Neural cell (in vitro differentiated cells): ENCODE measurements around the gene SLC26A5. TPM values are rescaled to one million over a fixed set of nuclear protein-coding genes. Genes with fewer than 3 reads are reported as not detected.
A peak's percentile ranks its signal among the peaks of the same experiment; 100 is the strongest.

Experiments
- H2AFZ ChIP-seq: fragments of 200-600, 300-800 bp; sonication (generic), shearing (Covaris generic); 2 replicates; pipeline ENCODE4 v1.6.0; 2014; ENCODE audit warnings: low read depth, mild to moderate bottlenecking, antibody characterized with exemption, low read length, moderate library complexity
- H3F3A ChIP-seq: fragments of 200-600 bp; shearing (Covaris generic); 2 replicates; pipeline ENCODE4 v1.6.1; 2016; ENCODE audit warnings: mild to moderate bottlenecking, moderate library complexity, mixed read lengths, antibody characterized with exemption, low read length; ENCODE audit not compliant: insufficient read depth, poor library complexity, severe bottlenecking
- H3K27ac ChIP-seq: fragments of 200-600, 300-800 bp; sonication (generic), shearing (Covaris generic); 2 replicates; pipeline ENCODE4 v1.5.1; 2014; ENCODE audit warnings: mild to moderate bottlenecking, low read length, moderate library complexity
- H3K27me3 ChIP-seq: fragments of 300-800, 200-600 bp; sonication (generic), shearing (Covaris generic); 2 replicates; pipeline ENCODE4 v1.6.0; 2014; ENCODE audit warnings: mild to moderate bottlenecking, low read depth, low read length, moderate library complexity; ENCODE audit not compliant: insufficient read depth
- H3K36me3 ChIP-seq: fragments of 300-800, 200-600 bp; sonication (generic), shearing (Covaris generic); 2 replicates; pipeline ENCODE4 v1.5.1; 2014; ENCODE audit warnings: mild to moderate bottlenecking, antibody characterized with exemption, low read length, moderate library complexity; ENCODE audit not compliant: insufficient read depth
- H3K4me2 ChIP-seq: fragments of 300-800, 200-600 bp; sonication (generic), shearing (Covaris generic); 2 replicates; pipeline ENCODE4 v1.6.0; 2014; ENCODE audit warnings: mild to moderate bottlenecking, low read length
- H3K4me3 ChIP-seq: fragments of 300-800, 200-600 bp; sonication (generic), shearing (Covaris generic); 2 replicates; pipeline ENCODE4 v1.5.1; 2014; ENCODE audit warnings: mild to moderate bottlenecking, low read length, moderate library complexity
- H3K79me2 ChIP-seq: fragments of 200-600 bp; shearing (Covaris generic); replicated peaks from 2 replicates; pipeline ENCODE4 v1.6.0; 2014; ENCODE audit warnings: mild to moderate bottlenecking, low read length, moderate library complexity; ENCODE audit not compliant: insufficient read depth
- H3K9ac ChIP-seq: fragments of 300-800, 200-600 bp; sonication (generic), shearing (Covaris generic); 2 replicates; pipeline ENCODE4 v1.6.1; 2016; ENCODE audit warnings: mild to moderate bottlenecking, low read length, mixed read lengths
- H3K9me2 ChIP-seq: fragments of 200-600 bp; shearing (Covaris generic); 2 replicates; pipeline ENCODE4 v1.6.1; 2016; ENCODE audit warnings: mild to moderate bottlenecking, low read length, mixed read lengths; ENCODE audit not compliant: insufficient read depth
- H3K9me3 ChIP-seq: fragments of 200-600, 300-800 bp; sonication (generic), shearing (Covaris generic); 2 replicates; pipeline ENCODE4 v1.6.1; 2016; ENCODE audit warnings: mild to moderate bottlenecking, mixed run types, low read length, moderate library complexity, mixed read lengths
- H4K20me1 ChIP-seq: fragments of 200-600 bp; shearing (Covaris generic); 2 replicates; pipeline ENCODE4 v1.6.1; 2016; ENCODE audit warnings: mild to moderate bottlenecking, mixed run types; ENCODE audit not compliant: insufficient read depth
- EP300 ChIP-seq: fragments of 450-650 bp; conservative IDR thresholded peaks from 2 replicates; pipeline ENCODE4 v1.6.1; 2014; ENCODE audit warnings: antibody characterized with exemption, mild to moderate bottlenecking, moderate library complexity; ENCODE audit not compliant: poor library complexity, severe bottlenecking
- EZH2 ChIP-seq: fragments of 200-600, 300-800 bp; shearing (Covaris generic), sonication (generic); IDR thresholded peaks from 2 replicates; pipeline ENCODE4 v1.6.1; 2014; ENCODE audit warnings: antibody characterized with exemption, low read length, borderline replicate concordance, mild to moderate bottlenecking; ENCODE audit not compliant: insufficient read depth, poor library complexity, severe bottlenecking
- MXI1 ChIP-seq: fragments of 450-650 bp; conservative IDR thresholded peaks from 2 replicates; pipeline ENCODE4 v1.6.1; 2014; ENCODE audit warnings: antibody characterized with exemption, mild to moderate bottlenecking; ENCODE audit not compliant: poor library complexity, severe bottlenecking
- POLR2AphosphoS5 ChIP-seq: IDR thresholded peaks from 2 replicates; pipeline ENCODE4 v1.6.1; 2012
- RAD21 ChIP-seq: fragments of 450-650 bp; conservative IDR thresholded peaks from 2 replicates; pipeline ENCODE4 v1.6.1; 2014; ENCODE audit warnings: antibody characterized with exemption, mild to moderate bottlenecking, moderate library complexity
- SMC3 ChIP-seq: fragments of 450-650 bp; conservative IDR thresholded peaks from 2 replicates; pipeline ENCODE4 v1.6.1; 2014; ENCODE audit warnings: antibody characterized with exemption, mild to moderate bottlenecking, moderate library complexity; ENCODE audit not compliant: poor library complexity
- TAF1 ChIP-seq: IDR thresholded peaks from 2 replicates; pipeline ENCODE4 v1.6.1; 2012; ENCODE audit warnings: low read depth
- polyA plus RNA-seq: library from polyadenylated mRNA; depleted of rRNA; stranded (reverse); fragments of >200 nt; gene quantifications from 2 replicates; pipeline ENCODE4 v1.2.3, GENCODE V29; 2014
- TF ChIP-seq, protein P1 (sequence below): fragments of 450-650 bp; IDR thresholded peaks from 2 replicates; pipeline ENCODE4 v1.5.1; 2014; ENCODE audit warnings: antibody characterized with exemption, mild to moderate bottlenecking, moderate library complexity; ENCODE audit not compliant: poor library complexity, severe bottlenecking
- TF ChIP-seq, protein P2 (sequence below): IDR thresholded peaks from 2 replicates; pipeline ENCODE4 v1.6.1; 2012; ENCODE audit warnings: borderline replicate concordance

The SLC26A5 gene
- polyA plus RNA-seq, 1 donor from 2014 or later, result not detected

DNA sequence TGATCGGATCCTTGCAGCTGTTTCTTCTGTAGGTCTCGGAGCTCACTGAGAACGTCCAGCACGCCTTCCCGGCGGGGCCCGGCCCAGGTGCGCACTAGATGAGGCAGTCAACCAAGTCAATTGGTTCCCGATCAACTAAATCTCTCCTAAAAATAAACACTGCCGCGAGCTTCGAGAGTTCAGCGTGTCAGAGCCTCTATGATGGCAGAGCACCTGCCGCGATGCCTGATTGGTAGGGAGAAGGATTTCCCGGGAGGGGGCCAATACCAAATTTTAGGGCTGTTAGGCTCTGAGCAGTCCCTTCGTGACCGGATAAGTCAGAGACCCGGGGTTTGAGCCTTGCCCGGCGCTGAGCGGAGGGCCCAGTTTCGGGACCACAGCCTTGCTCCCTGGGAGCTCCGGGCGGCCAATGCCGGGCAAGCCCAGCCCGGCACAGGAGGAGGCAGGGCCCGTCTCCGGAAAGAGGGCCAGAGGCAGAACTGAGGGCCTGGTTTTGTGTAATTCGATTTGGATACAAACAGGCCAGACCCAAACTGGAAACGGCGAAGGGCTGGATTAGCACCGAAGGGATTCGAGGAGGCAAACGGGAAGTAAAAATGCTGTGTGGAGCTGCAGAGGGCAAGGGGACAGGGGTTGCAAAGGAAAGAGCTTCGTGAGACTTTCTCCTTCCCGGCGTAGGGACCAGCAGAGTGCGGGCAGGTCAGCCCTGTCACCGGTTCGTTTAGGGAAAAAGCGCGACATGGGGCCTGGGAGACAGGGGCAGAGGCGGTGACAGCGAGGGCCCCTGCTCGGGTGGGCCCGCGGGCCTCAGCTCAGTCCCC lies 569 bp downstream of the SLC26A5 start:
- no peaks in the 10 kb centered on the region for H3K9me2 ChIP-seq
- no peak overlapping the region for H2AFZ ChIP-seq
- no peaks in the 10 kb centered on the region for H3F3A ChIP-seq
- H3K4me3 ChIP-seq, result peak overlapping the region; percentile 54
- no peaks in the 10 kb centered on the region for H3K9me3 ChIP-seq
- no peaks in the 10 kb centered on the region for H3K36me3 ChIP-seq
- H3K4me2 ChIP-seq, result no peak overlapping the region
- no peaks in the 10 kb centered on the region for H3K79me2 ChIP-seq
- H4K20me1 ChIP-seq, result no peaks in the 10 kb centered on the region
- H3K9ac ChIP-seq, result no peak overlapping the region
- H3K27ac ChIP-seq, result no peak overlapping the region
- peaks cover 54% of the 10 kb centered on the region for H3K27me3 ChIP-seq
- TF ChIP-seq, protein P1, sequence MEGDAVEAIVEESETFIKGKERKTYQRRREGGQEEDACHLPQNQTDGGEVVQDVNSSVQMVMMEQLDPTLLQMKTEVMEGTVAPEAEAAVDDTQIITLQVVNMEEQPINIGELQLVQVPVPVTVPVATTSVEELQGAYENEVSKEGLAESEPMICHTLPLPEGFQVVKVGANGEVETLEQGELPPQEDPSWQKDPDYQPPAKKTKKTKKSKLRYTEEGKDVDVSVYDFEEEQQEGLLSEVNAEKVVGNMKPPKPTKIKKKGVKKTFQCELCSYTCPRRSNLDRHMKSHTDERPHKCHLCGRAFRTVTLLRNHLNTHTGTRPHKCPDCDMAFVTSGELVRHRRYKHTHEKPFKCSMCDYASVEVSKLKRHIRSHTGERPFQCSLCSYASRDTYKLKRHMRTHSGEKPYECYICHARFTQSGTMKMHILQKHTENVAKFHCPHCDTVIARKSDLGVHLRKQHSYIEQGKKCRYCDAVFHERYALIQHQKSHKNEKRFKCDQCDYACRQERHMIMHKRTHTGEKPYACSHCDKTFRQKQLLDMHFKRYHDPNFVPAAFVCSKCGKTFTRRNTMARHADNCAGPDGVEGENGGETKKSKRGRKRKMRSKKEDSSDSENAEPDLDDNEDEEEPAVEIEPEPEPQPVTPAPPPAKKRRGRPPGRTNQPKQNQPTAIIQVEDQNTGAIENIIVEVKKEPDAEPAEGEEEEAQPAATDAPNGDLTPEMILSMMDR, result no peak
- TF ChIP-seq TAF1 (no peak), EZH2 (peak; percentile 29), POLR2AphosphoS5 (no peak), EP300 (no peak)
- TF ChIP-seq, protein P2, sequence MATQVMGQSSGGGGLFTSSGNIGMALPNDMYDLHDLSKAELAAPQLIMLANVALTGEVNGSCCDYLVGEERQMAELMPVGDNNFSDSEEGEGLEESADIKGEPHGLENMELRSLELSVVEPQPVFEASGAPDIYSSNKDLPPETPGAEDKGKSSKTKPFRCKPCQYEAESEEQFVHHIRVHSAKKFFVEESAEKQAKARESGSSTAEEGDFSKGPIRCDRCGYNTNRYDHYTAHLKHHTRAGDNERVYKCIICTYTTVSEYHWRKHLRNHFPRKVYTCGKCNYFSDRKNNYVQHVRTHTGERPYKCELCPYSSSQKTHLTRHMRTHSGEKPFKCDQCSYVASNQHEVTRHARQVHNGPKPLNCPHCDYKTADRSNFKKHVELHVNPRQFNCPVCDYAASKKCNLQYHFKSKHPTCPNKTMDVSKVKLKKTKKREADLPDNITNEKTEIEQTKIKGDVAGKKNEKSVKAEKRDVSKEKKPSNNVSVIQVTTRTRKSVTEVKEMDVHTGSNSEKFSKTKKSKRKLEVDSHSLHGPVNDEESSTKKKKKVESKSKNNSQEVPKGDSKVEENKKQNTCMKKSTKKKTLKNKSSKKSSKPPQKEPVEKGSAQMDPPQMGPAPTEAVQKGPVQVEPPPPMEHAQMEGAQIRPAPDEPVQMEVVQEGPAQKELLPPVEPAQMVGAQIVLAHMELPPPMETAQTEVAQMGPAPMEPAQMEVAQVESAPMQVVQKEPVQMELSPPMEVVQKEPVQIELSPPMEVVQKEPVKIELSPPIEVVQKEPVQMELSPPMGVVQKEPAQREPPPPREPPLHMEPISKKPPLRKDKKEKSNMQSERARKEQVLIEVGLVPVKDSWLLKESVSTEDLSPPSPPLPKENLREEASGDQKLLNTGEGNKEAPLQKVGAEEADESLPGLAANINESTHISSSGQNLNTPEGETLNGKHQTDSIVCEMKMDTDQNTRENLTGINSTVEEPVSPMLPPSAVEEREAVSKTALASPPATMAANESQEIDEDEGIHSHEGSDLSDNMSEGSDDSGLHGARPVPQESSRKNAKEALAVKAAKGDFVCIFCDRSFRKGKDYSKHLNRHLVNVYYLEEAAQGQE, result no peak

DNA sequence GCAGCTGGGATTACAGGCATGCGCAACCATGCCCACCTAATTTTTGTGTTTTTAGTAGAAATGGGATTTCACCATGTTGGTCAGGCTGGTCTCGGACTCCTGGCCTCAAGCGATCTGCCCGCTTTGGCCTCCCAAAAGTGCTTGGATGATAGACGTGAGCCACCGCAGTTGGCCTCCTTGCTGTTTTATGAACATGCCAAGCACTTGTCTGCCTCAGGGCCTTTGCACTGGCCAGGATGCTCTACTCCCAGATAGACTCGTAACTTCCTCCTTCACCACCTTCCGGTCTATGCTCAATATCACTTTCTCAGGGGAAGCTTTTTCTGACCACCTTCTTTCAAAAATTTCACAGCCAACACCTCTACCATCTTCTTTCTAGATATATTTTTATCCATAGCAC lies 6.3 kb downstream of the SLC26A5 start:
- Histone ChIP-seq H3K27me3 (peaks cover 20% of the 10 kb centered on the region), H3K27ac (no peak overlapping the region)

More for the DNA sequence above, 6.3 kb downstream of the SLC26A5 start:
- Histone ChIP-seq H3K79me2 (no peaks in the 10 kb centered on the region), H3F3A (no peaks in the 10 kb centered on the region), H3K4me2 (no peak overlapping the region), H3K9me3 (no peaks in the 10 kb centered on the region), H3K9ac (no peak overlapping the region), H3K4me3 (no peak overlapping the region), H4K20me1 (no peaks in the 10 kb centered on the region), H3K9me2 (no peaks in the 10 kb centered on the region), H3K36me3 (no peaks in the 10 kb centered on the region), H2AFZ (no peak overlapping the region)
- TF ChIP-seq EP300 (no peak), EZH2 (no peak), MXI1 (no peak), TAF1 (no peak), POLR2AphosphoS5 (no peak), RAD21 (no peak), SMC3 (no peak)
- TF ChIP-seq, protein P2, result no peak
- TF ChIP-seq, protein P1, result no peak
